Right ventricle myocardium inferior (tissue), 1 donor: ENCODE data around the gene SLC13A5. TPM values are rescaled to one million over a fixed set of nuclear protein-coding genes. Genes with fewer than 3 reads are reported as not detected.
"Not testable (repeated sequence)": the region's sequence is repeated elsewhere in the genome, so short reads cannot be mapped to it uniquely, and the experiment has no call there.

Experiments used
- ATAC-seq: fragments of 200-7000 bp; cut with Tn5 transposase; one replicate; pipeline ENCODE4 v1.9.1; 2020; ENCODE audit warnings: mild to moderate bottlenecking, moderate library complexity
- DNase-seq: peaks from one replicate; pipeline ENCODE4 v3.0.0; 2021; ENCODE audit errors: missing footprints
- intact Hi-C: fragments of 100-400 bp; cut with DNase I; formaldehyde crosslinking; loops from one replicate; pipeline ENCODE4 v1.11.0; 2022
- total RNA-seq: library from RNA; stranded (reverse); fragmentation: NEBNext Ultra II Directional; extraction: Animal tissue kit (Norgen Biotek cat#: 25700); gene quantifications from one replicate; pipeline ENCODE4 v1.2.1, GENCODE V29; 2021
- donor health status: DM: no; HTN: yes; CAD: no; lungs with severe emphysema.

Gene SLC13A5
- total RNA-seq, 1 donor from 2014 or later = not detected

- ATAC-seq (no peak), DNase-seq (no peak)
- intact Hi-C loops = no loop called here
Observed at GRCh38 chr17:6712058-6712853, 913 bp downstream of the SLC13A5 start.

- intact Hi-C loops = no loop called here
- no peak for DNase-seq
- no peak for ATAC-seq
Observed at GRCh38 chr17:6711681-6712057, 1.5 kb downstream of the SLC13A5 start.

- intact Hi-C loops = no loop called here
- ATAC-seq (no peak), DNase-seq (no peak)
Observed at GRCh38 chr17:6711081-6711674, 2.0 kb downstream of the SLC13A5 start.

- intact Hi-C loops = no loop called here
- no peak for DNase-seq
- ATAC-seq = no peak
Observed at GRCh38 chr17:6710317-6710716, 2.9 kb downstream of the SLC13A5 start.

GRCh38 chr17:6708357-6708961, 4.7 kb downstream of the SLC13A5 start:
- DNase-seq (no peak), ATAC-seq (no peak)
- intact Hi-C loops = no loop called here

GRCh38 chr17:6706996-6707395, 6.2 kb downstream of the SLC13A5 start:
- intact Hi-C loops = no loop called here
- ATAC-seq (no peak), DNase-seq (no peak)

- intact Hi-C loops = no loop called here
- no peak for DNase-seq
- ATAC-seq = no peak
Observed at GRCh38 chr17:6706499-6706898, 6.7 kb downstream of the SLC13A5 start.

- ATAC-seq (no peak), DNase-seq (no peak)
- intact Hi-C loops = no loop called here
Observed at GRCh38 chr17:6704470-6705052, 8.6 kb downstream of the SLC13A5 start.

- ATAC-seq (no peak), DNase-seq (no peak)
- intact Hi-C loops = no loop called here
Observed at GRCh38 chr17:6703751-6704150, 9.4 kb downstream of the SLC13A5 start.

GRCh38 chr17:6702567-6703215, 10.5 kb downstream of the SLC13A5 start:
- ATAC-seq (no peak), DNase-seq (no peak)
- intact Hi-C loops = no loop called here

GRCh38 chr17:6701719-6702118, 11.4 kb downstream of the SLC13A5 start:
- ATAC-seq = no peak
- intact Hi-C loops = no loop called here
- no peak for DNase-seq

GRCh38 chr17:6700948-6701307, 12.2 kb downstream of the SLC13A5 start:
- DNase-seq (no peak), ATAC-seq (no peak)
- intact Hi-C loops = no loop called here

- no peak for DNase-seq
- intact Hi-C loops = no loop called here
Observed at GRCh38 chr17:6699997-6700947, 12.9 kb downstream of the SLC13A5 start.

GRCh38 chr17:6698004-6698403, 15.2 kb downstream of the SLC13A5 start:
- intact Hi-C loops = no loop called here
- ATAC-seq = no peak
- DNase-seq = no peak

More at GRCh38 chr17:6699997-6700947, 12.9 kb downstream of the SLC13A5 start:
- ATAC-seq = no peak

GRCh38 chr17:6696906-6697305, 16.3 kb downstream of the SLC13A5 start:
- no peak for ATAC-seq
- no peak for DNase-seq
- intact Hi-C loops = no loop called here

GRCh38 chr17:6695565-6695964, 17.6 kb downstream of the SLC13A5 start:
- ATAC-seq = no peak
- no peak for DNase-seq
- intact Hi-C loops = no loop called here

- ATAC-seq = no peak
- intact Hi-C loops = no loop called here
- no peak for DNase-seq
Observed at GRCh38 chr17:6695051-6695450, 18.1 kb downstream of the SLC13A5 start.

- DNase-seq, ATAC-seq, intact Hi-C loops: not testable (repeated sequence)
Observed at GRCh38 chr17:6691958-6692357, 21.2 kb downstream of the SLC13A5 start.
